ENCODE results near the gene KIAA0753. TPM values are rescaled to one million over a fixed set of nuclear protein-coding genes. Genes with fewer than 3 reads are reported as not detected.

The KIAA0753 gene
- total and polyA plus RNA-seq, 2 of the 4 experiments (the other 2 are of a cell fraction), result 10.2 to 17.6 TPM

DNA sequence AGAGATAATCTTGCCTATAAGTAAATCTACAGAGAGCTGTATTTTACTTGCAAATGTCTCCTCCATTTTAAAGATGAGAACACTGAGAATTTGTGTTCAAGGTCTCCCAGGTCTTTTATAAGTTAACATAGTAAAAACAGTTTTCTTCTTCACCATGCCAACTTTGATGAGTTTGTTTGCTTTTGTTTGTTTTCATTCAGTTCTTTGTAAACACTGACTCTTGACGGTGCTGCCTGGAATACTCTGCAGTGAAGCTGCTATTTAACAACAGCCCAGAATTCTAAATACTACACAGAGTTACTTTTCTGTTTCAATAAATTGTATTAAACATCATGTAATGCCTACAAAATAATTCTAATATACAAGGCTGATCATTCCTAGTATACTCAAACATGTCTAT is 42.8 kb downstream of the KIAA0753 start:
- H2BK20ac ChIP-seq (ENCODE audit: low read depth, low read length), result no peak overlapping the region
- H3K9me3 ChIP-seq (ENCODE audit: control insufficient read depth, insufficient read depth, low read length), result no peaks in the 10 kb centered on the region
- peaks cover 8 to 19% of the 10 kb centered on the region in 2 experiments; a peak in 3 of 4 replicates for H3K79me1 ChIP-seq (ENCODE audit: low read depth in 1 of 2, low read length in 2 of 2)
- BruUV-seq (replicated peaks), result no TSS peak
- H3K18ac ChIP-seq (ENCODE audit: low read depth, low read length), result no peak overlapping the region
- H2BK15ac ChIP-seq (ENCODE audit: low read depth, low read length), result no peak overlapping the region
- H2AFZ ChIP-seq (replicated peaks; ENCODE audit: low read length, poor library complexity), result no peak overlapping the region
- DNase-seq (no peak), ATAC-seq (ENCODE audit: low read depth) (no peak)
- H2BK5ac ChIP-seq (ENCODE audit: low read depth, low read length, poor library complexity, severe bottlenecking), result no peak overlapping the region
- H3K23ac ChIP-seq (ENCODE audit: low read depth, low read length), result no peak overlapping the region
- no peak overlapping the region for H3K4ac ChIP-seq (ENCODE audit: low read depth, low read length)
- H3K27ac ChIP-seq (ENCODE audit: insufficient read depth, low read length), result no peak overlapping the region
- in situ Hi-C loops (cut with MboI; ENCODE audit: low sequenced_read_pairs) (no loop called here), dilution Hi-C loops (cut with HindIII; ENCODE audit: low sequenced_read_pairs, unreplicated experiment) (no loop called here), intact Hi-C loops (cut with micrococcal nuclease) (no loop called here)
- H4K5ac ChIP-seq (ENCODE audit: low read depth, low read length), result no peak overlapping the region
- no peak overlapping the region for H2BK120ac ChIP-seq (ENCODE audit: low read depth, low read length)
- H4K91ac ChIP-seq (ENCODE audit: insufficient read depth, low read depth, low read length), result no peak overlapping the region
- H3K9ac ChIP-seq (ENCODE audit: low read depth, low read length), result no peak overlapping the region
- H3K27me3 ChIP-seq (ENCODE audit: control insufficient read depth, insufficient read depth, low read length), result no peaks in the 10 kb centered on the region
- ChIA-PET POLR2A (ENCODE audit: unreplicated experiment) (no interaction called here), CTCF (interaction anchor here (0.6 to 1.5 kb wide), 4 partner anchors 11 to 1763 kb away, joined by 3 to 4 read pairs (median 3); no protein-coding TSS in a partner anchor)
- no peak overlapping the region for H3K14ac ChIP-seq (replicated peaks; ENCODE audit: low read depth, low read length)
- TF ChIP-seq CHD1 (IDR thresholded peaks at IDR 0.05; ENCODE audit: low read depth, low read length) (no peak), POLR2A (IDR thresholded peaks at IDR 0.05; ENCODE audit: low read depth, low read length) (no peak), MXI1 (IDR thresholded peaks at IDR 0.05; ENCODE audit: borderline replicate concordance, low read depth, low read length) (no peak), MAFK (IDR thresholded peaks at IDR 0.05; ENCODE audit: low read depth, low read length) (no peak), NFE2L2 (IDR thresholded peaks at IDR 0.05; ENCODE audit: low read depth, low read length) (no peak), FOS (IDR thresholded peaks at IDR 0.05; ENCODE audit: low read depth, low read length) (no peak), BHLHE40 (IDR thresholded peaks at IDR 0.05; ENCODE audit: low read depth, low read length) (no peak), RAD21 (IDR thresholded peaks at IDR 0.05; ENCODE audit: low read length) (no peak)
- TF ChIP-seq, protein P1, sequence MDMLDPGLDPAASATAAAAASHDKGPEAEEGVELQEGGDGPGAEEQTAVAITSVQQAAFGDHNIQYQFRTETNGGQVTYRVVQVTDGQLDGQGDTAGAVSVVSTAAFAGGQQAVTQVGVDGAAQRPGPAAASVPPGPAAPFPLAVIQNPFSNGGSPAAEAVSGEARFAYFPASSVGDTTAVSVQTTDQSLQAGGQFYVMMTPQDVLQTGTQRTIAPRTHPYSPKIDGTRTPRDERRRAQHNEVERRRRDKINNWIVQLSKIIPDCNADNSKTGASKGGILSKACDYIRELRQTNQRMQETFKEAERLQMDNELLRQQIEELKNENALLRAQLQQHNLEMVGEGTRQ (IDR thresholded peaks at IDR 0.05; ENCODE audit: low read depth, low read length), result no peak
- TF ChIP-seq, protein P2, sequence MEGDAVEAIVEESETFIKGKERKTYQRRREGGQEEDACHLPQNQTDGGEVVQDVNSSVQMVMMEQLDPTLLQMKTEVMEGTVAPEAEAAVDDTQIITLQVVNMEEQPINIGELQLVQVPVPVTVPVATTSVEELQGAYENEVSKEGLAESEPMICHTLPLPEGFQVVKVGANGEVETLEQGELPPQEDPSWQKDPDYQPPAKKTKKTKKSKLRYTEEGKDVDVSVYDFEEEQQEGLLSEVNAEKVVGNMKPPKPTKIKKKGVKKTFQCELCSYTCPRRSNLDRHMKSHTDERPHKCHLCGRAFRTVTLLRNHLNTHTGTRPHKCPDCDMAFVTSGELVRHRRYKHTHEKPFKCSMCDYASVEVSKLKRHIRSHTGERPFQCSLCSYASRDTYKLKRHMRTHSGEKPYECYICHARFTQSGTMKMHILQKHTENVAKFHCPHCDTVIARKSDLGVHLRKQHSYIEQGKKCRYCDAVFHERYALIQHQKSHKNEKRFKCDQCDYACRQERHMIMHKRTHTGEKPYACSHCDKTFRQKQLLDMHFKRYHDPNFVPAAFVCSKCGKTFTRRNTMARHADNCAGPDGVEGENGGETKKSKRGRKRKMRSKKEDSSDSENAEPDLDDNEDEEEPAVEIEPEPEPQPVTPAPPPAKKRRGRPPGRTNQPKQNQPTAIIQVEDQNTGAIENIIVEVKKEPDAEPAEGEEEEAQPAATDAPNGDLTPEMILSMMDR (conservative IDR thresholded peaks at IDR 0.05; ENCODE audit: low read depth, low read length), result no peak
- H3K36me3 ChIP-seq (ENCODE audit: control insufficient read depth, insufficient read depth, low read length), result peaks cover 30% of the 10 kb centered on the region
- H4K20me1 ChIP-seq (ENCODE audit: insufficient read depth, low read length), result no peaks in the 10 kb centered on the region
- no peak overlapping the region for H2AK5ac ChIP-seq (ENCODE audit: low read depth, low read length)
- no peak overlapping the region for H3K4me3 ChIP-seq (ENCODE audit: insufficient read depth, low read depth, low read length)
- H3K9me1 ChIP-seq (ENCODE audit: insufficient read depth, low read length), result no peaks in the 10 kb centered on the region
- no peak overlapping the region for H4K8ac ChIP-seq (ENCODE audit: low read depth in 2 of 2, low read length in 2 of 2)
- no peak overlapping the region for H3K56ac ChIP-seq (ENCODE audit: extremely low read depth, insufficient read depth, low read length)
- H3K4me2 ChIP-seq (ENCODE audit: low read depth, low read length), result no peak overlapping the region
- WGBS, 2 experiments (ENCODE audit: extremely low coverage in 2 of 2, insufficient read length in 1 of 2), result no CpG with 5 or more reads among the region's 1 CpG
- no peak overlapping the region for H2AK9ac ChIP-seq (replicated peaks; ENCODE audit: low read depth, low read length, poor library complexity)
- 0 out of 2 replicates have a peak, but pooled peaks cover 1% of the 10 kb centered on the region for H3K4me1 ChIP-seq (ENCODE audit: control insufficient read depth, insufficient read depth, low read length)
